GM21723 (cell line): ENCODE measurements around the gene MAN1C1.

Experiments
- ATAC-seq: cut with Tn5 transposase; IDR thresholded peaks from one replicate; pipeline ENCODE4 v1.9.1; 2021; ENCODE audit warnings: mild to moderate bottlenecking, moderate library complexity; ENCODE audit not compliant: unreplicated experiment

MAN1C1 gene

GRCh38 chr1:25825605-25826004 is 209.0 kb downstream of the MAN1C1 start:
- ATAC-seq: no peak

GRCh38 chr1:25826571-25826970 is 210.0 kb downstream of the MAN1C1 start:
- ATAC-seq: no peak

DNA sequence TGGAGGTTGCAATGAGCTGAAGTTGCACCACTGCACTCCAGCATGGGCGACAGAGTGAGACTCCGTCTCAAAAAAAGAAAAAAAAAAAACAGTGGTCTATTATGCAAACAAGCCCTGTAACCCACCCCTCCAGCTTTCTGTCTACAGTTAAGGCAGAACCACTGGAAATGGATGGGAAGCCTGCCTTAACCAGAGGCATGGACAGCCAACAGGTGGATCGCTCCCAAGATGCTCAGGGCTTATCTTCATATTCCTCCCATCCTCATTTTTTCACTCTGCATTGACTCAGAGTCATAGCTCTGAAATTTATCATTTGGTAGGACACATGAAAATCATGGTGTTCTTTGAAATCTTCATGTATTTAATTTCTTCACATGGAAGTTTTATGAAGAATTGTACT is 211.9 kb downstream of the MAN1C1 start:
- ATAC-seq: no peak

- ATAC-seq: no peak
Measured at GRCh38 chr1:25829046-25829445, 212.5 kb downstream of the MAN1C1 start.

DNA sequence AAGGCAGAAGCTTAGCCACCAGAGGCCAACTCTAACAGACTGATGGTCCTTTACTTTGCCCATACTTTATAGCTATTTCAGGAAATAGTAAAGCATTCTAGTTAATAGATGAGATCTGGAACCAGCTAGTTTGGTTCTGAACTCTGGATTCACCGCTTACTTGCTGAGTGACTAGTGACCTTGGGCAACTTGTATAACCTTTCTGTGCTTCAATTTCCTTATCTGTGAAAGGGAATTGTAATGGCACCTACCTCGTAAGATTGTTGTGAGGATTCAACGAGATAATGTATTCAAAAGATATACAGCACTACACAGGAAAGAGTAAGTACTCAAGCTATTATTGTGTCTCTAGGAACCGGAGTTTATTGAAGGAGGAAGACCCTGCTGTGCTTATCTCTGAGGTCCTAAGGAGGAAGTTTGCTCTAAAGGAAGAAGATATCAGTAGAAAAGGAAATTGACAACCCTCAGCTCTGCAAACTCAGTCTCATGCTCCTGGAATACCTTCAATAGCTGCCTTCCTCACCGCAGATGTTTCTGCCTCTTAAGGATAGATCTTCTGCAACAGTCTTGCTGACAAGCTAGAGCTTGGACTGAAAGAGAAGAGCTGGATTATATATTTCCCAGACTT is 215.1 kb downstream of the MAN1C1 start:
- no peak for ATAC-seq

DNA sequence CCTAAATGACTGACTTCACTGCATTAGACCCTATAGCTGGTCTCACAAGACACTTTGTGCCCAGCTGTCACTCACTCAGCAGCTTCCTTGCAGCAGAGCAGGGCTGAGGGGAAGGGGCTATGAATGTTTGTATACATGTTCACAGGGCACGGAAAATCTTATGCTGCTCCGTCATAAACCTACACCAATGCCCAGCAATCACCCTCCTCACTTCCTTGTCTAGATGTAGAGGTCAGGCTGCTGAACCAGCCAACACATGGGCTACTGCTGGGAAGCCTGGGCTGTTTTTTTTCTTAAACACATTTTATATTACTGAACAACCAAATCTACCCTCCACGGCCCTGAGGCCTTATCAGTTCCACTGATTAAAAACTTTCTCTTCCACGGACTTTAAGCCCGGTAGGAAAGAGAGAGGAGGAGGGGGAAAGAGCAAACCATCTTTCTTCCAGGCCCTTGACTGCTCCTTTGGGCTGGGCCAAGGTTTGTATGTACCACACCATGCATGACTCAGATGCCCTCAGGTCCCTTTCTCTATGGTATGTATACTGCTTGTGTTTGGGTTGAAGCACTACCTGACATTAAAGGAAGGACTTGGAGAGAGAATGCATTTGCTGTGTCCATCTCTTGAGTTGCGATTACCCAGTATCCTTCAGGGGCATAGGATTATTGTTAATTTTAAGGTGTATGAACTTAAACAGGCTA is 215.9 kb downstream of the MAN1C1 start:
- ATAC-seq: no peak

GRCh38 chr1:25833158-25833557 is 216.6 kb downstream of the MAN1C1 start:
- ATAC-seq: no peak
